Bronchial epithelial cell (primary cell): ENCODE results near the gene ANO6. TPM values are rescaled to one million over a fixed set of nuclear protein-coding genes. Genes with fewer than 3 reads are reported as not detected.

Experiments
- DNase-seq: peaks from one replicate; pipeline ENCODE4 v3.0.0-alpha.2; 2010; ENCODE audit warnings: low read depth
- FAIRE-seq: peaks from 2 replicates; lab custom pipeline; 2011; peaks lifted over from hg19 to GRCh38; lab: Jason Lieb, UNC
- H3K27me3 ChIP-seq: 2 replicates; pipeline ENCODE4 v1.5.1; 2011; ENCODE audit warnings: low read length; ENCODE audit not compliant: control insufficient read depth, insufficient read depth
- H3K36me3 ChIP-seq: 2 replicates; pipeline ENCODE4 v1.5.1; 2011; ENCODE audit warnings: low read length; ENCODE audit not compliant: control insufficient read depth, insufficient read depth
- H3K4me3 ChIP-seq: 2 replicates; pipeline ENCODE4 v1.5.1; 2011; ENCODE audit warnings: mild to moderate bottlenecking, low read depth, low read length, control low read depth
- CTCF ChIP-seq: IDR thresholded peaks from 2 replicates; pipeline ENCODE4 v1.5.1; 2011; ENCODE audit warnings: mild to moderate bottlenecking, moderate library complexity, low read length, control low read depth, inconsistent platforms; ENCODE audit not compliant: insufficient read depth, severe bottlenecking
- total RNA-seq: library from RNA; depleted of rRNA; stranded (reverse); fragments of >200 nt; gene quantifications from 2 replicates; pipeline ENCODE4 v1.2.1, GENCODE V29; 2014

Gene ANO6
- total RNA-seq, 1 donor from 2014 or later: 23.2 TPM

GRCh38 chr12:45247589-45247988, 31.7 kb downstream of the ANO6 start:
- Histone ChIP-seq H3K4me3 (no peak overlapping the region), H3K27me3 (no peaks in the 10 kb centered on the region), H3K36me3 (no peaks in the 10 kb centered on the region)
- FAIRE-seq (no peak), DNase-seq (no peak)
- no peak for TF ChIP-seq CTCF

GRCh38 chr12:45248095-45248494, 32.2 kb downstream of the ANO6 start:
- DNase-seq: no peak
- no peak for TF ChIP-seq CTCF
- no peak for FAIRE-seq
- H3K36me3 ChIP-seq: no peaks in the 10 kb centered on the region
- no peaks in the 10 kb centered on the region for H3K27me3 ChIP-seq
- H3K4me3 ChIP-seq: no peak overlapping the region

GRCh38 chr12:45254254-45254653, 38.4 kb downstream of the ANO6 start:
- no peaks in the 10 kb centered on the region for H3K36me3 ChIP-seq
- DNase-seq (no peak), FAIRE-seq (no peak)
- H3K4me3 ChIP-seq: no peak overlapping the region
- H3K27me3 ChIP-seq: no peaks in the 10 kb centered on the region
- no peak for TF ChIP-seq CTCF

- Histone ChIP-seq H3K36me3 (no peaks in the 10 kb centered on the region), H3K4me3 (no peak overlapping the region), H3K27me3 (no peaks in the 10 kb centered on the region)
- TF ChIP-seq CTCF: no peak
- DNase-seq (no peak), FAIRE-seq (no peak)
Observed at GRCh38 chr12:45256721-45257120, 40.8 kb downstream of the ANO6 start.

GRCh38 chr12:45257185-45257930, 41.5 kb downstream of the ANO6 start:
- no peak for FAIRE-seq
- Histone ChIP-seq H3K27me3 (no peaks in the 10 kb centered on the region), H3K4me3 (no peak overlapping the region), H3K36me3 (no peaks in the 10 kb centered on the region)
- TF ChIP-seq CTCF: no peak
- no peak for DNase-seq

- Histone ChIP-seq H3K36me3 (no peaks in the 10 kb centered on the region), H3K4me3 (no peak overlapping the region), H3K27me3 (no peaks in the 10 kb centered on the region)
- TF ChIP-seq CTCF: no peak
- FAIRE-seq (no peak), DNase-seq (peak; percentile 34)
Observed at GRCh38 chr12:45259675-45260074, 43.8 kb downstream of the ANO6 start.
